HL-60 (cell line): Measurements from ENCODE around the gene COP1.

Experiments
- DNase-seq, 2 experiments: peaks; one replicate each; pipeline ENCODE4 v3.0.0-alpha.2; 2010 to 2020; ENCODE audit warnings: low read depth in 1 of 2, low spot score in 1 of 2
- H3K27ac ChIP-seq: fragments of 250-450 bp; sonication (Bioruptor Pico); replicated peaks from 2 replicates; pipeline ENCODE4 v1.5.1; 2020; ENCODE audit warnings: mild to moderate bottlenecking, moderate library complexity
- H3K27me3 ChIP-seq: fragments of 250-450 bp; sonication (Bioruptor Pico); 2 replicates; pipeline ENCODE4 v1.5.1; 2021; ENCODE audit warnings: mild to moderate bottlenecking, moderate library complexity; ENCODE audit not compliant: insufficient read depth, poor library complexity, severe bottlenecking
- H3K4me3 ChIP-seq: replicated peaks from 2 replicates; pipeline ENCODE4 v1.5.1; 2011; ENCODE audit warnings: mild to moderate bottlenecking, control low read depth, low read length; ENCODE audit not compliant: insufficient read depth
- GABPA ChIP-seq: IDR thresholded peaks from 2 replicates; pipeline ENCODE4 v1.6.1; 2012; ENCODE audit warnings: low read depth
- POLR2AphosphoS5 ChIP-seq: IDR thresholded peaks from 2 replicates; pipeline ENCODE4 v1.6.1; 2012; ENCODE audit warnings: low read depth
- SPI1 ChIP-seq: IDR thresholded peaks from 2 replicates; pipeline ENCODE4 v1.6.1; 2012; ENCODE audit warnings: low read depth, mild to moderate bottlenecking, borderline replicate concordance
- TF ChIP-seq, protein P1 (sequence below): IDR thresholded peaks from 2 replicates; pipeline ENCODE4 v1.6.1; 2012; ENCODE audit warnings: low read depth; ENCODE audit not compliant: insufficient replicate concordance
- TF ChIP-seq, protein P2 (sequence below): IDR thresholded peaks from one replicate; pipeline ENCODE4 v1.5.1; 2011; ENCODE audit warnings: low read length, control low read depth, inconsistent platforms; ENCODE audit not compliant: insufficient read depth

The COP1 gene

DNA sequence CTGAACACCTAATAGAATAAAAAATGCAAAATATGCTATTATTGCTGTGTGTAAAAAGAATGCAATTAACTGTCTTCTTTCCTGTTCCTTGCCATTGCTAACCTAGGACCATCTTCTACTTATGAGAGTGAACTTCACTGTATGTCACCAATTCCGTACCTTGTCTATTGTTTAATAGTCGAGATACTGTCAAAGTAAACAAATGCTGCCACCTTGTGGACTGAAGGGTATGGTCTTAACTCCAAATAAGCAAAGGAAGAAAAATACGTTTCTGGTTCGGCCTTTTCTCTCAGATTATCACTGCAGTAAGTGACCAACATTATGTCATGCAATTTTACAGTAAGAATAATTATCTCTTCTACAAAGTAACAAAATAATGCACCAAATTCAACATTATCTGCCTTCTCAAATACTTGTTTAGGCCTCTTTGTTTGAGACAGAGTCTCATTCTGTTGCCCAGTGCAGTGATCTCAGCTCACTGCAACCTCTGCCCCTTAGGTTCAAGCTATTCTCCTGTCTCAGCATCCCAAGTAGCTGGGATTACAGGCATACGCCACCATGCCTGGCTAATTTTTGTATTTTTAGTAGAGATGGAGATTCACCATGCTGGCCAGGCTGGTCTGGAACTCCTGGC, 133.4 kb downstream of the COP1 start:
- Histone ChIP-seq H3K27me3 (no peaks in the 10 kb centered on the region), H3K27ac (no peak overlapping the region), H3K4me3 (no peak overlapping the region)
- DNase-seq, result peak; percentile 26 to 57
- TF ChIP-seq, protein P1, sequence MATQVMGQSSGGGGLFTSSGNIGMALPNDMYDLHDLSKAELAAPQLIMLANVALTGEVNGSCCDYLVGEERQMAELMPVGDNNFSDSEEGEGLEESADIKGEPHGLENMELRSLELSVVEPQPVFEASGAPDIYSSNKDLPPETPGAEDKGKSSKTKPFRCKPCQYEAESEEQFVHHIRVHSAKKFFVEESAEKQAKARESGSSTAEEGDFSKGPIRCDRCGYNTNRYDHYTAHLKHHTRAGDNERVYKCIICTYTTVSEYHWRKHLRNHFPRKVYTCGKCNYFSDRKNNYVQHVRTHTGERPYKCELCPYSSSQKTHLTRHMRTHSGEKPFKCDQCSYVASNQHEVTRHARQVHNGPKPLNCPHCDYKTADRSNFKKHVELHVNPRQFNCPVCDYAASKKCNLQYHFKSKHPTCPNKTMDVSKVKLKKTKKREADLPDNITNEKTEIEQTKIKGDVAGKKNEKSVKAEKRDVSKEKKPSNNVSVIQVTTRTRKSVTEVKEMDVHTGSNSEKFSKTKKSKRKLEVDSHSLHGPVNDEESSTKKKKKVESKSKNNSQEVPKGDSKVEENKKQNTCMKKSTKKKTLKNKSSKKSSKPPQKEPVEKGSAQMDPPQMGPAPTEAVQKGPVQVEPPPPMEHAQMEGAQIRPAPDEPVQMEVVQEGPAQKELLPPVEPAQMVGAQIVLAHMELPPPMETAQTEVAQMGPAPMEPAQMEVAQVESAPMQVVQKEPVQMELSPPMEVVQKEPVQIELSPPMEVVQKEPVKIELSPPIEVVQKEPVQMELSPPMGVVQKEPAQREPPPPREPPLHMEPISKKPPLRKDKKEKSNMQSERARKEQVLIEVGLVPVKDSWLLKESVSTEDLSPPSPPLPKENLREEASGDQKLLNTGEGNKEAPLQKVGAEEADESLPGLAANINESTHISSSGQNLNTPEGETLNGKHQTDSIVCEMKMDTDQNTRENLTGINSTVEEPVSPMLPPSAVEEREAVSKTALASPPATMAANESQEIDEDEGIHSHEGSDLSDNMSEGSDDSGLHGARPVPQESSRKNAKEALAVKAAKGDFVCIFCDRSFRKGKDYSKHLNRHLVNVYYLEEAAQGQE, result no peak
- TF ChIP-seq, protein P2, sequence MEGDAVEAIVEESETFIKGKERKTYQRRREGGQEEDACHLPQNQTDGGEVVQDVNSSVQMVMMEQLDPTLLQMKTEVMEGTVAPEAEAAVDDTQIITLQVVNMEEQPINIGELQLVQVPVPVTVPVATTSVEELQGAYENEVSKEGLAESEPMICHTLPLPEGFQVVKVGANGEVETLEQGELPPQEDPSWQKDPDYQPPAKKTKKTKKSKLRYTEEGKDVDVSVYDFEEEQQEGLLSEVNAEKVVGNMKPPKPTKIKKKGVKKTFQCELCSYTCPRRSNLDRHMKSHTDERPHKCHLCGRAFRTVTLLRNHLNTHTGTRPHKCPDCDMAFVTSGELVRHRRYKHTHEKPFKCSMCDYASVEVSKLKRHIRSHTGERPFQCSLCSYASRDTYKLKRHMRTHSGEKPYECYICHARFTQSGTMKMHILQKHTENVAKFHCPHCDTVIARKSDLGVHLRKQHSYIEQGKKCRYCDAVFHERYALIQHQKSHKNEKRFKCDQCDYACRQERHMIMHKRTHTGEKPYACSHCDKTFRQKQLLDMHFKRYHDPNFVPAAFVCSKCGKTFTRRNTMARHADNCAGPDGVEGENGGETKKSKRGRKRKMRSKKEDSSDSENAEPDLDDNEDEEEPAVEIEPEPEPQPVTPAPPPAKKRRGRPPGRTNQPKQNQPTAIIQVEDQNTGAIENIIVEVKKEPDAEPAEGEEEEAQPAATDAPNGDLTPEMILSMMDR, result peak; percentile 77

DNA sequence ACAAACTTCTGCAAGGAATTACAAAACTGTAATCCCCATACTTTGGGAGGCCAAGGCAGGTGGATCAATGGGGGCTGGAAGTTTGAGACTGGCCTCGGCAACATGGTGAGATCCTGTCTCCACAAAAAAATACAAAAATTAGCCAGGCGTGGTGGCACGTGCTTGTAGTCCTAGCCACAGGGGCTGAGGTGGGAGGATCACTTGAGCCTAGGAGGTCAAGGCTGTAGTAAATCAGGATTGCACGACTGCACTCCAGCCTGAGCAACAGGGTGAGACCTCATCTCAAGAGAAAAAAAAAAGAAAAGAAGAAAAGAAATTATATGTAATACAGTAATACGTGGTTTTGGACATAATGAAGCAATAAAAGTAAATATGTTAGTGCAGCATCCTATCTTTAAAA, 138.2 kb downstream of the COP1 start:
- Histone ChIP-seq H3K27me3 (no peaks in the 10 kb centered on the region), H3K27ac (no peak overlapping the region), H3K4me3 (no peak overlapping the region)
- DNase-seq, result no peak
- TF ChIP-seq, protein P2, result no peak
- TF ChIP-seq GABPA (no peak), SPI1 (no peak), POLR2AphosphoS5 (no peak)
- TF ChIP-seq, protein P1, result no peak

- no peak for TF ChIP-seq GABPA
- TF ChIP-seq SPI1, result no peak
- TF ChIP-seq, protein P1, result no peak
- no peak overlapping the region for H3K4me3 ChIP-seq
- no peak overlapping the region for H3K27ac ChIP-seq
- no peak for DNase-seq
- H3K27me3 ChIP-seq, result no peaks in the 10 kb centered on the region
These were observed 138.8 kb downstream of the COP1 start for GRCh38 chr1:176068256-176068655.
